Heart left ventricle (tissue), 16 donors: ENCODE results near the gene AP3S2. TPM values are rescaled to one million over a fixed set of nuclear protein-coding genes. Genes with fewer than 3 reads are reported as not detected.

Experiments
- ATAC-seq, 4 donors: fragments of 200-7000 bp; cut with Tn5 transposase; one replicate each; pipeline ENCODE4 v1.9.1; 2020 to 2022; ENCODE audit warnings: moderate library complexity in 4 of 4, mild to moderate bottlenecking in 3 of 4, moderate number of reproducible peaks in 1 of 4
- DNase-seq, 5 donors: peaks; one replicate each; pipeline ENCODE4 v3.0.0-alpha.2; 2020
- H3K27ac ChIP-seq, 12 donors: fragments of 200-600 bp; sonication (generic) in 4 of 12; one replicate each; pipeline versions ENCODE4 v1.5.0 to v1.8.0; 2016 to 2022; ENCODE audit warnings: mild to moderate bottlenecking in 2 of 12
- H3K27me3 ChIP-seq, 9 donors: fragments of 200-600 bp; sonication (generic) in 2 of 9; one replicate each; pipeline versions ENCODE4 v1.5.1 to v1.8.0; 2016 to 2022; ENCODE audit warnings: mild to moderate bottlenecking in 3 of 9
- H3K36me3 ChIP-seq, 9 donors: fragments of 200-600 bp; sonication (generic) in 2 of 9; one replicate each; pipeline versions ENCODE4 v1.5.0 to v1.8.0; 2018 to 2022; ENCODE audit warnings: mild to moderate bottlenecking in 2 of 9
- H3K4me1 ChIP-seq, 12 donors: fragments of 200-600 bp; sonication (generic) in 4 of 12; one replicate each; pipeline versions ENCODE4 v1.5.0 to v1.8.0; 2016 to 2022; ENCODE audit warnings: mild to moderate bottlenecking in 3 of 12
- H3K4me3 ChIP-seq, 12 donors: fragments of 200-600 bp; sonication (generic) in 4 of 12; one replicate each; pipeline versions ENCODE4 v1.5.0 to v1.8.0; 2017 to 2022; ENCODE audit warnings: mild to moderate bottlenecking in 9 of 12, moderate library complexity in 4 of 12
- H3K9me3 ChIP-seq, 12 donors: fragments of 200-600 bp; sonication (generic) in 4 of 12; one replicate each; pipeline versions ENCODE4 v1.5.0 to v1.8.0; 2016 to 2022; ENCODE audit warnings: mild to moderate bottlenecking in 1 of 12
- CTCF ChIP-seq, 12 donors: fragments of 200-600 bp; sonication (generic) in 4 of 12; IDR thresholded peaks; one replicate each; pipeline versions ENCODE4 v1.5.0 to v1.8.0; 2018 to 2022; ENCODE audit warnings: antibody characterized with exemption in 12 of 12, mild to moderate bottlenecking in 5 of 12
- POLR2A ChIP-seq, 2 donors: fragments of 450-650 bp; IDR thresholded peaks; one replicate each; pipeline ENCODE4 v1.6.1; 2017; ENCODE audit warnings: antibody characterized with exemption in 2 of 2, mild to moderate bottlenecking in 2 of 2, moderate library complexity in 2 of 2
- WGBS, 4 donors: extraction: QIAGEN DNeasy Blood & Tissue Kit in 2 of 4; methylation state at CpG; one replicate each; pipeline versions ENCODE4 v1.1.5 to v1.1.7; 2013 to 2018; 5-methylcytosine and 5-hydroxymethylcytosine counted together
- intact Hi-C, 10 donors: fragments of 100-400 bp; cut with DNase I; formaldehyde crosslinking; loops; one replicate each; pipeline versions ENCODE4 v1.11.1 to v1.14.2; 2022
- polyA plus RNA-seq, 2 donors: library from polyadenylated mRNA; stranded (reverse); fragments of 200-250 nt; gene quantifications; one replicate each; pipeline ENCODE4 v1.2.3, GENCODE V29; 2013
- total RNA-seq, 9 donors: library from RNA; depleted of rRNA in 2 of 9; stranded (reverse); fragments of >200 nt in 2 of 9; fragmentation: NEBNext Ultra II Directional in 3 of 9; extraction: Animal tissue kit (Norgen Biotek cat#: 25700) in 3 of 9; gene quantifications; one replicate each; pipeline versions ENCODE4 v1.1.0 to v1.2.4, GENCODE V29; 2016 to 2023
- donor health status: ischemic (EF 13 %, LVEDD 7.1; RV severe dilation, severe dysfunction).
- donor health status: healthy with polysubstance abuse.
- donor health status: DM: no; HTN: yes; CAD: no.
- donor health status: DM: no; HTN: no; CAD: no.
- donor health status: ischemic (EF 25% LVEDD 6.9; RV normal size, moderate dysfunction).
- donor health status: ischemic (EF 25% LVEDD 5.7; RV mildly dilated, moderate dysfunction).
- donor health status: healthy.
- donor health status: DM: yes; HTN: yes; CAD: no.
- donor health status: ischemic (EF 35%, LVEDD 5.7; RV mildly dilated, moderate dysfunction).
- donor health status: nonischemic (EF 11% LVEDD 7.7; RV severe dilation, severe dysfunction).
- donor health status: DM: yes; HTN: yes; CAD: no.
- donor health status: PGD.
- donor health status: ischemic (EF 29% LVEDD 5.4; RV normal size, mild dysfunction).
- donor health status: nonischemic (EF 23%, LVEDD 6.1; RV moderate dilation, normal function).

AP3S2 gene
- total and polyA plus RNA-seq, 11 donors = 15.4 to 64.6 (median 43.3) TPM

GRCh38 chr15:89824607-89824867 is 69.3 kb downstream of the AP3S2 start:
- intact Hi-C loops = loop anchor here in 3 of 10 donors (5.0 to 10.0 kb wide), 2 partner anchors 42 to 50 kb away; partner anchors contain the start of gene MESP2 (in 2 of the 3)
- 83 to 100% (median 85%) methylated on average over 1 to 7 of the region's 7 CpGs for WGBS, 4 donors
- peaks cover 0 to 7% (median 0%) of the 10 kb centered on the region in 9 donors for H3K27me3 ChIP-seq
- DNase-seq = no peak
- H3K9me3 ChIP-seq = no peaks in the 10 kb centered on the region
- no peak overlapping the region for H3K4me3 ChIP-seq
- ATAC-seq = no peak
- H3K36me3 ChIP-seq = no peaks in the 10 kb centered on the region
- H3K4me1 ChIP-seq = peaks cover 0 to 69% (median 14%) of the 10 kb centered on the region in 12 donors
- no peak overlapping the region for H3K27ac ChIP-seq
- no peak for TF ChIP-seq POLR2A (IDR thresholded peaks at IDR 0.05)
- no peak for TF ChIP-seq CTCF (IDR thresholded peaks at IDR 0.05)

DNA sequence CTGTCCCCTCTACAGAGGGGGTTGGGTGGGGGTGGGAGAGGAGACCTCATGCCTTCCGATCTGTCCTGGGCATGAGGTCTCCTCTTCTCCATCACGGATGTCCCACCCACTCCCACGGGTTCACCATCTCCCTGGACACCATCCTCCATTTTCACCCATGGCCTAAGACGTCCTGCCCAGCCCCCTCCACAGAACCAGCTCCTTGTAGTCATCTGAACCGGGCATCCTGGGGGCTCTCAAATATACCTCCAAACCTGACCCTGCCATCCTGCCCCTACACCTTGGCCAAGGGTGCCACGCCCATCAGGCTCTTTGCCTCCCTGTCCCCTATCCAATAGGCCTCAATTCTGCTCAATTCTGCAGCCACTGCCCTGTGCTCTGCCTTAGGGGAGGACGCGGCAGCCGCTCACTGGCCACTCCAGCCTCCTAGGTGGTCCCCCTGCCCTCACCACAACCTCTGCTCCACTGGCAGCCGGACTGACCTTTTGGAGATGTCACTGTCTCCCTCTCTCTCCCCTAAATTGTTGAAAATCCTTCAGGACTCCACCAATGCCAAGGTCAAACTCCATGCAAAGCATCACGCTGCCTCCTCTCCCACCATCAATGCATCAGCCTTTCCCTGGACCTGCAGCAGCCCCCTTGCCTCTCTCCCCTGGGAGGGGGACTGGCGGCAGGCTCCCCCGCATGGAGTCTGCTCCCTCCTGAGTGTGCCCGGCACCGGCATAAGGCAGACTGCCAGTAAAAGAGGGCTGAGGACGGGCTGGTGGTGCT is 69.8 kb downstream of the AP3S2 start:
- H3K27ac ChIP-seq = no peak overlapping the region
- H3K4me3 ChIP-seq = no peak overlapping the region
- TF ChIP-seq CTCF (IDR thresholded peaks at IDR 0.05) (no peak), POLR2A (IDR thresholded peaks at IDR 0.05) (no peak)
- no peak for DNase-seq
- ATAC-seq = no peak
- H3K4me1 ChIP-seq = peaks cover 0 to 64% (median 14%) of the 10 kb centered on the region in 12 donors
- intact Hi-C loops = loop anchor here in 3 of 10 donors (5.0 to 10.0 kb wide), 2 partner anchors 42 to 49 kb away; partner anchors contain the start of gene MESP2 (in 2 of the 3)
- H3K36me3 ChIP-seq = no peaks in the 10 kb centered on the region
- H3K27me3 ChIP-seq = peaks cover 0 to 7% (median 0%) of the 10 kb centered on the region in 9 donors
- H3K9me3 ChIP-seq = no peaks in the 10 kb centered on the region
- 86 to 92% (median 88%) methylated on average over 16 of the region's 16 CpGs for WGBS, 4 donors

GRCh38 chr15:89822951-89823711 is 70.7 kb downstream of the AP3S2 start:
- intact Hi-C loops = loop anchor here in 3 of 10 donors (5.0 to 10.0 kb wide), 2 partner anchors 41 to 48 kb away; partner anchors contain the start of gene MESP2 (in 2 of the 3)
- H3K27ac ChIP-seq = no peak overlapping the region
- H3K27me3 ChIP-seq = peaks cover 0 to 7% (median 0%) of the 10 kb centered on the region in 9 donors
- TF ChIP-seq CTCF (IDR thresholded peaks at IDR 0.05) (no peak), POLR2A (IDR thresholded peaks at IDR 0.05) (no peak)
- no peaks in the 10 kb centered on the region for H3K9me3 ChIP-seq
- DNase-seq (no peak), ATAC-seq (peak in 1 of 4 donors; percentile 26)
- H3K4me3 ChIP-seq = no peak overlapping the region
- peaks cover 0 to 55% (median 5%) of the 10 kb centered on the region in 12 donors for H3K4me1 ChIP-seq
- H3K36me3 ChIP-seq = no peaks in the 10 kb centered on the region
- 69 to 82% (median 76%) methylated on average over 7 of the region's 7 CpGs for WGBS, 4 donors

- H3K9me3 ChIP-seq = no peaks in the 10 kb centered on the region
- H3K27ac ChIP-seq = no peak overlapping the region
- no peak for TF ChIP-seq POLR2A (IDR thresholded peaks at IDR 0.05)
- TF ChIP-seq CTCF (IDR thresholded peaks at IDR 0.05) = no peak
- peaks cover 0 to 9% (median 0%) of the 10 kb centered on the region in 9 donors for H3K27me3 ChIP-seq
- 83 to 92% (median 85%) methylated on average over 5 of the region's 5 CpGs for WGBS, 4 donors
- no peak overlapping the region for H3K4me3 ChIP-seq
- H3K36me3 ChIP-seq = no peaks in the 10 kb centered on the region
- peaks cover 0 to 51% (median 0%) of the 10 kb centered on the region in 12 donors for H3K4me1 ChIP-seq
- ATAC-seq (no peak), DNase-seq (no peak)
- intact Hi-C loops = loop anchor here in 3 of 10 donors (5.0 to 10.0 kb wide), 2 partner anchors 40 to 48 kb away; partner anchors contain the start of gene MESP2 (in 2 of the 3)
These were observed 71.2 kb downstream of the AP3S2 start for GRCh38 chr15:89822611-89822950.
